Panc1 (cell line): Measurements from ENCODE around the gene WDR48. TPM values are rescaled to one million over a fixed set of nuclear protein-coding genes. Genes with fewer than 3 reads are reported as not detected.

Source experiments
- ATAC-seq: fragments of 200-7000 bp; cut with Tn5 transposase; 2 replicates; pipeline ENCODE4 v1.9.1; 2020; ENCODE audit warnings: mild to moderate bottlenecking, moderate library complexity
- BruUV-seq: library from RNA; stranded (reverse); fragments of 400-500 nt; replicated peaks from 2 replicates; lab custom pipeline; 2021; lab: Mats Ljungman, UMichigan
- CTCF ChIA-PET: fragments of 300-600 bp; sonication (Branson Sonifier 250); formaldehyde crosslinking; loops from one replicate; lab custom pipeline; 2022; ENCODE audit warnings: antibody characterized with exemption; lab: Charles Lee
- POLR2A ChIA-PET: fragments of 300-600 bp; sonication (Branson Sonifier 250); formaldehyde crosslinking; loops from one replicate; lab custom pipeline; 2022; ENCODE audit warnings: antibody characterized with exemption; lab: Charles Lee
- DNase-seq: peaks from one replicate; pipeline ENCODE4 v3.0.0-alpha.2; 2010; ENCODE audit warnings: low read depth, low spot score
- H3K27ac ChIP-seq: 2 replicates; pipeline ENCODE4 v1.5.1; 2011; ENCODE audit warnings: mild to moderate bottlenecking, low read length, inconsistent platforms
- H3K27me3 ChIP-seq: fragments of 200-500 bp; sonication (Bioruptor generic); 2 replicates; pipeline ENCODE4 v1.6.0; 2014; ENCODE audit warnings: low read length, inconsistent platforms; ENCODE audit not compliant: control insufficient read depth, insufficient read depth
- H3K36me3 ChIP-seq: fragments of 200-500 bp; sonication (Bioruptor generic); 2 replicates; pipeline ENCODE4 v1.5.1; 2014; ENCODE audit warnings: inconsistent platforms, mild to moderate bottlenecking, low read length, moderate library complexity; ENCODE audit not compliant: control insufficient read depth, insufficient read depth
- H3K4me1 ChIP-seq: 2 replicates; pipeline ENCODE4 v1.5.1; 2011; ENCODE audit warnings: inconsistent platforms, mild to moderate bottlenecking, low read length, moderate library complexity; ENCODE audit not compliant: control insufficient read depth, insufficient read depth
- H3K4me3 ChIP-seq, 2 experiments: 2 replicates each; pipeline ENCODE4 v1.5.1; 2011 to 2012; ENCODE audit warnings: low read depth in 2 of 2, low read length in 2 of 2, mild to moderate bottlenecking in 2 of 2, inconsistent platforms in 1 of 2, moderate library complexity in 1 of 2
- H3K9me3 ChIP-seq: fragments of 200-500 bp; sonication (Bioruptor generic); 2 replicates; pipeline ENCODE4 v1.5.1; 2014; ENCODE audit warnings: low read depth, mild to moderate bottlenecking, inconsistent platforms, low read length, moderate library complexity; ENCODE audit not compliant: control insufficient read depth, insufficient read depth
- CTCF ChIP-seq: fragments of 450-650 bp; IDR thresholded peaks from 2 replicates; pipeline ENCODE4 v1.5.1; 2017; ENCODE audit warnings: mild to moderate bottlenecking
- POLR2AphosphoS5 ChIP-seq: IDR thresholded peaks from 2 replicates; pipeline ENCODE4 v1.6.1; 2012; ENCODE audit warnings: mild to moderate bottlenecking, low read depth, low read length, moderate library complexity
- REST ChIP-seq, 2 experiments: IDR thresholded peaks; 2 replicates each; pipeline ENCODE4 v1.6.1; 2011 to 2012; ENCODE audit warnings: low read depth in 2 of 2, control low read depth in 1 of 2, low read length in 1 of 2, mild to moderate bottlenecking in 1 of 2, moderate library complexity in 1 of 2; ENCODE audit not compliant: insufficient read depth in 1 of 2
- SIN3A ChIP-seq: IDR thresholded peaks from 2 replicates; pipeline ENCODE4 v1.6.1; 2012; ENCODE audit warnings: low read depth, mild to moderate bottlenecking, low read length, moderate library complexity, borderline replicate concordance; ENCODE audit not compliant: insufficient read depth
- TCF7L2 ChIP-seq: IDR thresholded peaks from 2 replicates; pipeline ENCODE4 v1.6.1; 2011; ENCODE audit warnings: mild to moderate bottlenecking, low read depth, low read length, inconsistent platforms
- in situ Hi-C: cut with HindIII; loops from 2 replicates; pipeline ENCODE4 v1.10.0; 2016; ENCODE audit warnings: low sequenced_read_pairs, low pct_unique_long_range_greater_than_20kb
- intact Hi-C: fragments of 100-400 bp; cut with micrococcal nuclease; formaldehyde crosslinking; loops from one replicate; pipeline ENCODE4 v1.10.0; 2022; ENCODE audit not compliant: unreplicated experiment
- total RNA-seq: library from RNA; stranded (reverse); gene quantifications from one replicate; pipeline ENCODE4 v1.2.1, GENCODE V29; 2021; ENCODE audit not compliant: unreplicated experiment

Gene WDR48
- total RNA-seq, 1 experiment from 2014 or later: 15.7 TPM

GRCh38 chr3:39113291-39113690, 61.5 kb downstream of the WDR48 start:
- POLR2A ChIA-PET: no interaction called here
- no TSS peak for BruUV-seq
- in situ Hi-C loops: no loop called here
- DNase-seq (no peak), ATAC-seq (no peak)
- H3K36me3 ChIP-seq: no peaks in the 10 kb centered on the region
- intact Hi-C loops: no loop called here
- peaks cover 2% of the 10 kb centered on the region; the same call in 1 of the 2 replicates for H3K4me1 ChIP-seq
- CTCF ChIA-PET: no interaction called here
- no peaks in the 10 kb centered on the region for H3K9me3 ChIP-seq
- no peaks in the 10 kb centered on the region for H3K27me3 ChIP-seq
- no peak overlapping the region for H3K4me3 ChIP-seq
- no peak overlapping the region for H3K27ac ChIP-seq
- TF ChIP-seq POLR2AphosphoS5 (no peak), TCF7L2 (no peak), SIN3A (no peak), REST (IDR thresholded peaks at IDR 0.05; ENCODE audit: insufficient read depth in 1 of 2, low read depth in 2 of 2, low read length in 1 of 2) (no peak), CTCF (no peak)

GRCh38 chr3:39114456-39114855, 62.6 kb downstream of the WDR48 start:
- Histone ChIP-seq H3K9me3 (no peaks in the 10 kb centered on the region), H3K4me1 (no peaks in the 10 kb centered on the region), H3K27me3 (no peaks in the 10 kb centered on the region), H3K27ac (no peak overlapping the region), H3K4me3 (no peak overlapping the region), H3K36me3 (no peaks in the 10 kb centered on the region)
- TF ChIP-seq REST (IDR thresholded peaks at IDR 0.05; ENCODE audit: insufficient read depth in 1 of 2, low read depth in 2 of 2, low read length in 1 of 2) (no peak), POLR2AphosphoS5 (no peak), CTCF (no peak), TCF7L2 (no peak), SIN3A (no peak)
- in situ Hi-C loops (no loop called here), intact Hi-C loops (no loop called here)
- ChIA-PET CTCF (no interaction called here), POLR2A (no interaction called here)
- no peak for DNase-seq
- ATAC-seq: no peak
- no TSS peak for BruUV-seq
